K562 (cell line): ENCODE measurements around the gene SRC. TPM values are rescaled to one million over a fixed set of nuclear protein-coding genes. Genes with fewer than 3 reads are reported as not detected.

ENCODE experiments used
- ARID3B ChIP-seq: fragments of 250-450 bp; sonication (Bioruptor Pico); IDR thresholded peaks from 2 replicates; pipeline ENCODE4 v1.4.0; 2020; ENCODE audit warnings: borderline replicate concordance
- ATF3 ChIP-seq, 2 experiments: fragments of 450-650 bp in 1 of 2; sonication (generic) in 1 of 2; formaldehyde crosslinking in 1 of 2; IDR thresholded peaks in 1 of 2; conservative IDR thresholded peaks in 1 of 2; 2 replicates each; pipeline versions ENCODE4 v1.6.1 to v1.8.1; 2016 to 2023; ENCODE audit warnings: mild to moderate bottlenecking in 2 of 2, moderate library complexity in 2 of 2, inconsistent platforms in 1 of 2, missing genetic modification reagents in 1 of 2
- ATF7 ChIP-seq: fragments of 450-650 bp; IDR thresholded peaks from 2 replicates; pipeline ENCODE4 v1.7.1; 2014; ENCODE audit warnings: mild to moderate bottlenecking, moderate library complexity
- CHD4 ChIP-seq: fragments of 200-600 bp; sonication (generic); IDR thresholded peaks from 3 replicates; pipeline ENCODE4 v1.6.1; 2012; ENCODE audit warnings: low read depth, mild to moderate bottlenecking, mixed read lengths, low read length, inconsistent platforms; ENCODE audit not compliant: insufficient read depth, insufficient replicate concordance, poor library complexity, severe bottlenecking
- DPF2 ChIP-seq: fragments of 450-650 bp; IDR thresholded peaks from 2 replicates; pipeline ENCODE4 v1.6.1; 2016
- E2F1 ChIP-seq: sonication (generic); formaldehyde crosslinking; IDR thresholded peaks from 2 replicates; pipeline ENCODE4 v1.8.1; 2023; ENCODE audit warnings: mild to moderate bottlenecking, missing genetic modification reagents, moderate library complexity
- FOXK2 ChIP-seq, 2 experiments: fragments of 450-650 bp; IDR thresholded peaks in 1 of 2; conservative IDR thresholded peaks in 1 of 2; 2 replicates each; pipeline ENCODE4 v1.6.1; 2016; ENCODE audit warnings: low read depth in 2 of 2, mild to moderate bottlenecking in 1 of 2
- GABPB1 ChIP-seq: sonication (generic); formaldehyde crosslinking; IDR thresholded peaks from 2 replicates; pipeline ENCODE4 v1.8.0; 2022; ENCODE audit warnings: mild to moderate bottlenecking, missing genetic modification reagents
- GATAD2B ChIP-seq: fragments of 450-650 bp; IDR thresholded peaks from 2 replicates; pipeline ENCODE4 v1.6.1; 2017; ENCODE audit warnings: mild to moderate bottlenecking, borderline replicate concordance
- HEY1 ChIP-seq: fragments of 250-450 bp; sonication (Bioruptor Pico); IDR thresholded peaks from 2 replicates; pipeline ENCODE4 v1.5.0; 2020; ENCODE audit warnings: mild to moderate bottlenecking, moderate library complexity, borderline replicate concordance
- HMG20A ChIP-seq: fragments of 450-650 bp; formaldehyde crosslinking; conservative IDR thresholded peaks from 2 replicates; pipeline ENCODE4 v1.4.0; 2020; ENCODE audit warnings: mild to moderate bottlenecking, mixed read lengths
- HSF4 ChIP-seq: fragments of 250-450 bp; sonication (Bioruptor Pico); IDR thresholded peaks from 2 replicates; pipeline ENCODE4 v2.1.2; 2022; ENCODE audit warnings: mild to moderate bottlenecking, moderate library complexity, borderline replicate concordance
- MTF1 ChIP-seq: fragments of 250-450 bp; sonication (Bioruptor Pico); IDR thresholded peaks from 2 replicates; pipeline ENCODE4 v1.9.0; 2021; ENCODE audit warnings: moderate library complexity, mild to moderate bottlenecking, inconsistent platforms, borderline replicate concordance
- MYBL2 ChIP-seq, 2 experiments: fragments of 450-650 bp in 1 of 2; sonication (generic) in 1 of 2; formaldehyde crosslinking in 1 of 2; IDR thresholded peaks; 2 replicates each; pipeline versions ENCODE4 v1.6.1 to v1.8.1; 2017 to 2022; ENCODE audit warnings: borderline replicate concordance in 1 of 2, inconsistent platforms in 1 of 2, low read depth in 1 of 2, mild to moderate bottlenecking in 1 of 2, missing genetic modification reagents in 1 of 2, moderate library complexity in 1 of 2
- NBN ChIP-seq: fragments of 450-650 bp; IDR thresholded peaks from 2 replicates; pipeline ENCODE4 v1.6.1; 2016; ENCODE audit warnings: low read depth, mild to moderate bottlenecking
- NR2F6 ChIP-seq: fragments of 450-650 bp; formaldehyde crosslinking; IDR thresholded peaks from 2 replicates; pipeline ENCODE4 v1.4.0; 2020; ENCODE audit warnings: mild to moderate bottlenecking
- PATZ1 ChIP-seq: fragments of 250-450 bp; sonication (Bioruptor Pico); IDR thresholded peaks from 2 replicates; pipeline ENCODE4 v1.5.0; 2020; ENCODE audit warnings: mild to moderate bottlenecking, borderline replicate concordance
- PURB ChIP-seq: sonication (generic); formaldehyde crosslinking; IDR thresholded peaks from 2 replicates; pipeline ENCODE4 v1.9.0; 2021; ENCODE audit warnings: low read depth, mild to moderate bottlenecking, missing genetic modification reagents
- XRCC3 ChIP-seq: fragments of 450-650 bp; IDR thresholded peaks from 2 replicates; pipeline ENCODE4 v1.6.1; 2017; ENCODE audit warnings: mild to moderate bottlenecking, moderate library complexity
- ZC3H8 ChIP-seq: fragments of 450-650 bp; IDR thresholded peaks from 2 replicates; pipeline ENCODE4 v1.6.1; 2017
- ZNF444 ChIP-seq: fragments of 250-450 bp; sonication (Bioruptor Pico); IDR thresholded peaks from 2 replicates; pipeline ENCODE4 v1.4.0; 2020; ENCODE audit warnings: mild to moderate bottlenecking, moderate library complexity
- polyA plus RNA-seq, 8 experiments: library from polyadenylated mRNA; depleted of rRNA in 4 of 8; stranded (reverse) in 5 of 8; unstranded in 3 of 8; fragments of >200 nt; fragmentation: Nextera tagmentation in 2 of 8; fragmentation: Illumina TruSeq in 1 of 8; extraction: Ambion mirVana in 2 of 8; extraction: Trizol in 1 of 8; gene quantifications; 2 replicates each; pipeline versions ENCODE4 v1.2.1 to v1.2.3, GENCODE V29; 2011 to 2014; ENCODE audit warnings: inconsistent platforms in 1 of 8, missing spikeins in 1 of 8
- total RNA-seq, 7 experiments: library from RNA; depleted of rRNA in 6 of 7; stranded (reverse); fragments of >200 nt in 6 of 7; fragmentation: Illumina TruSeq in 2 of 7; extraction: Trizol in 2 of 7; gene quantifications; 2 replicates each; pipeline versions ENCODE4 v1.2.1 to v1.2.3, GENCODE V29; 2011 to 2021; ENCODE audit warnings: low replicate concordance in 1 of 7

Gene SRC
- total and polyA plus RNA-seq, 9 of the 15 experiments (the other 6 are each of a cell fraction or from before 2014, with no cell fraction given) = 0.06 to 8.5 (median 3.1) TPM

GRCh38 chr20:37378785-37379598, 33.1 kb downstream of the SRC start (continued):
- no peak for TF ChIP-seq MYBL2 (IDR thresholded peaks at IDR 0.05; ENCODE audit: low read depth)
- TF ChIP-seq MYBL2 (CRISPR knock-in tag; IDR thresholded peaks at IDR 0.05; ENCODE audit: borderline replicate concordance) = no peak
- no peak for TF ChIP-seq FOXK2 (conservative IDR thresholded peaks at IDR 0.05 in 1 of 2, IDR thresholded peaks at IDR 0.05 in 1 of 2; ENCODE audit: low read depth in 2 of 2)
- 0 out of 2 replicates have a peak, but pooled peaks have one; percentile 33 for TF ChIP-seq ATF3 (IDR thresholded peaks at IDR 0.05)
- no peak for TF ChIP-seq ATF3 (CRISPR knock-in tag; conservative IDR thresholded peaks at IDR 0.05)
- TF ChIP-seq HEY1 (CRISPR knock-in tag) = no peak
- TF ChIP-seq NR2F6 (CRISPR knock-in tag) = no peak
- TF ChIP-seq E2F1 (CRISPR knock-in tag) = no peak
- TF ChIP-seq DPF2 = peak; percentile 90
- no peak for TF ChIP-seq ARID3B
- peak; percentile 4; the same call in 1 of the 2 replicates for TF ChIP-seq MTF1 (CRISPR knock-in tag)
- TF ChIP-seq ATF7 = peak; percentile 39; the same call in 1 of the 2 replicates
- TF ChIP-seq HMG20A = no peak
- no peak for TF ChIP-seq GABPB1 (CRISPR knock-in tag)
- no peak for TF ChIP-seq XRCC3
- TF ChIP-seq ZNF444 (CRISPR knock-in tag) = no peak
- 0 out of 2 replicates have a peak, but pooled peaks have one; percentile 68 for TF ChIP-seq PATZ1
- peak; percentile 96 for TF ChIP-seq GATAD2B
- no peak for TF ChIP-seq NBN
- TF ChIP-seq PURB = no peak
- no peak; the same call in 1 of the 2 replicates for TF ChIP-seq HSF4 (CRISPR knock-in tag)
- no peak for TF ChIP-seq CHD4
- no peak for TF ChIP-seq ZC3H8
